Measurements from ENCODE around the gene DDX46. TPM values are rescaled to one million over a fixed set of nuclear protein-coding genes. Genes with fewer than 3 reads are reported as not detected.

Gene DDX46
- total RNA-seq, 6 experiments from 2014 or later, result 31.2 to 46.4 (median 43.3) TPM

GRCh38 chr5:134819407-134819963 is 60.9 kb downstream of the DDX46 start:
- Mint-ChIP-seq H3K4me1 (ENCODE audit: low read depth) (no peaks in the 10 kb centered on the region), H3K27ac (no peak overlapping the region), H3K4me3 (no peak overlapping the region), H3K36me3 (ENCODE audit: low read depth) (peaks cover 9% of the 10 kb centered on the region; the same call in 1 of the 2 replicates), H3K9me3 (no peaks in the 10 kb centered on the region), H3K27me3 (ENCODE audit: insufficient read depth) (no peaks in the 10 kb centered on the region)
- no peak for TF ChIP-seq CTCF (IDR thresholded peaks at IDR 0.05)
- DNase-seq, result no peak

GRCh38 chr5:134821841-134822240 is 63.3 kb downstream of the DDX46 start:
- Mint-ChIP-seq H3K27me3 (ENCODE audit: insufficient read depth) (no peaks in the 10 kb centered on the region), H3K4me3 (no peak overlapping the region), H3K36me3 (ENCODE audit: low read depth) (peaks cover 6% of the 10 kb centered on the region; the same call in 1 of the 2 replicates), H3K9me3 (no peaks in the 10 kb centered on the region), H3K4me1 (ENCODE audit: low read depth) (no peaks in the 10 kb centered on the region), H3K27ac (no peak overlapping the region)
- DNase-seq, result no peak
- TF ChIP-seq CTCF (IDR thresholded peaks at IDR 0.05), result no peak

DNA sequence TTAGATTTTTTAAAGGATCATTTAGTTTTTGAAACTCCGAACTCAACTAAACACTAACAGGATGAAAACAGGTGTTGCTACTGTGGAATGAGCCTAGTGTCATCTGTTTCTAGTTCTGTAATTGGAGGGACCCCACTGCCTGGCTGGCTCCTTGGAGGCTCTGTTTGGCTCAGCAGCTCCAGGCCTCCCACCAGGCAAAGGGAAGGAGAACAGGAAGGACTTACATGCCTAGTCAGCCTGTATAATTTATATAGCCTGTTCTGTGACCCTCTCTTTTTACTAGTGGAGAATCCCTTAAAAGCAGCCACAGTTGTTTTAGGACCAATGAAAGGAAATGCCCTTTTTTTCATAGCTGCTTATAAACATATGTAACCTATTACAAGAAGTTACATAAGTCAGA is 66.1 kb downstream of the DDX46 start:
- Mint-ChIP-seq H3K36me3 (ENCODE audit: low read depth) (no peaks in the 10 kb centered on the region; the same call in 1 of the 2 replicates), H3K4me1 (ENCODE audit: low read depth) (no peaks in the 10 kb centered on the region), H3K9me3 (no peaks in the 10 kb centered on the region), H3K27ac (no peak overlapping the region), H3K4me3 (no peak overlapping the region), H3K27me3 (ENCODE audit: insufficient read depth) (no peaks in the 10 kb centered on the region; the same call in 1 of the 2 replicates)
- no peak for DNase-seq
- TF ChIP-seq CTCF (IDR thresholded peaks at IDR 0.05), result no peak

GRCh38 chr5:134825212-134825611 is 66.6 kb downstream of the DDX46 start:
- no peaks in the 10 kb centered on the region for H3K4me1 Mint-ChIP-seq (ENCODE audit: low read depth)
- no peaks in the 10 kb centered on the region; the same call in 1 of the 2 replicates for H3K27me3 Mint-ChIP-seq (ENCODE audit: insufficient read depth)
- H3K27ac Mint-ChIP-seq, result no peak overlapping the region
- no peak for TF ChIP-seq CTCF (IDR thresholded peaks at IDR 0.05)
- H3K36me3 Mint-ChIP-seq (ENCODE audit: low read depth), result no peaks in the 10 kb centered on the region; the same call in 1 of the 2 replicates
- no peak overlapping the region for H3K4me3 Mint-ChIP-seq
- no peak for DNase-seq
- no peaks in the 10 kb centered on the region for H3K9me3 Mint-ChIP-seq

DNA sequence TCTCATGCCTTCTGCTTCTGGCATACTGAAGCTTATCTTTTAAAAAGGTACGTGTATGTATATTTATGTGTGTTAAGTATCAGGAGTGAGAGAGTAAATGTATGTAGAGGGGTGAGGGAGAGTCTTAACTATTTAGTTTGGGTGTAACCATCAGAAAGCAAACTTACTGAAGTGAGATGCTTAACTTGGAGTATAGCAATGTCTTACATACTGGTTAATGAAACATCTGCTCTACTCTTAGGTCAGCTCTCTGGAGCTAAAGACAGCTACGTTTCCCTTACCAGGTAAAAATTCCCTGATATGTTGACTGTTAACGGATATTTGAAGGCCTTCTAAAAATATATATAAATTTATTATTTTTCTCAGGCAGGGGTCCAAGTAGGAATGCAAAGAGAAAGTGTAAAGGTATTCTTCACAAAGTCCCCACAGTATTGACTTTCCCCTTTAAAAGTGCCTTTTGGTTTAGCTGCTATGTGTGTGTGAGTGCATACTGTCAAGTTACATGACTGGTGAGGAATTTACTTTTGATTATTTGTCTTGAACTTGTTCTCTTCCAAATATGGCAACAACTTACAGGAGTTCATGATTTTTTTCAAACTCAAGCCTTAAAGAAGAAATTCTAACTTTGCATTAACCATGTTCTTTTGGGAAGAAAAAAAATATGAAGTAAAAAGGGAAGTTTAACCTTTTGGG is 74.9 kb downstream of the DDX46 start:
- Mint-ChIP-seq H3K36me3 (ENCODE audit: low read depth) (no peaks in the 10 kb centered on the region), H3K4me1 (ENCODE audit: low read depth) (peaks cover 13% of the 10 kb centered on the region), H3K27me3 (ENCODE audit: insufficient read depth) (no peaks in the 10 kb centered on the region; the same call in 1 of the 2 replicates)

More for the DNA sequence above, 74.9 kb downstream of the DDX46 start:
- peak; percentile 33 for DNase-seq
- Mint-ChIP-seq H3K4me3 (no peak overlapping the region), H3K27ac (no peak overlapping the region), H3K9me3 (no peaks in the 10 kb centered on the region)
- TF ChIP-seq CTCF (IDR thresholded peaks at IDR 0.05), result no peak
